Stimulated activated CD4-positive, alpha-beta T cell treated with anti-CD3 and anti-CD28 coated beads, Interleukin-15, amount 100 ng/mL, for 1 hour (primary cell): Measurements from ENCODE around the gene IFT25.

Experiments
- DNase-seq, 2 donors: peaks; one replicate each; pipeline ENCODE4 v3.0.0-alpha.2; 2020; ENCODE audit warnings: low read depth in 1 of 2, low spot score in 1 of 2

The IFT25 gene

GRCh38 chr1:53957194-53957818 is 11.8 kb upstream of the IFT25 start:
- DNase-seq, result no peak

GRCh38 chr1:53956308-53957168 is 11.0 kb upstream of the IFT25 start:
- no peak for DNase-seq

- DNase-seq, result no peak
Observed at GRCh38 chr1:53954128-53954527, 8.6 kb upstream of the IFT25 start.

DNA sequence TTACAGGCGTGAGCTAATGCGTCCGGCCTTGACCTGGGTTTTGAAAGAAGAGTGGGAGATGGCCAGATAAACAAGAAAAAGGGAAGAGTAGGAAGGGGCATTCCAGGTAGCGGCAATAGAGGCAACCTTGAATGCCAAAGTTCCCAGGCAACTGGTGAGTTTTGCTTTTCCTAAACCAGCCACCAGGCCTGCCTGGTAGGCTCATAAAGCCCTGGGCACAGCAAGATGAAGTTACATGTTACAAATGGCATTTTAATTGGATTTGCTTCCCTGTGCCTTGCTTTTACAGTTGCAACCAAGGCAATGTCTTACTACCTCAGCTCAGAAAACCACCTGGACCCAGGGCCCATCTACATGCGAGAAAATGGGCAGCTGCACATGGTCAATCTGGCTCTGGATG is 6.2 kb upstream of the IFT25 start:
- no peak for DNase-seq

GRCh38 chr1:53949023-53949990 is 3.8 kb upstream of the IFT25 start:
- DNase-seq, result no peak

GRCh38 chr1:53948291-53948690 is 2.8 kb upstream of the IFT25 start:
- no peak for DNase-seq

DNA sequence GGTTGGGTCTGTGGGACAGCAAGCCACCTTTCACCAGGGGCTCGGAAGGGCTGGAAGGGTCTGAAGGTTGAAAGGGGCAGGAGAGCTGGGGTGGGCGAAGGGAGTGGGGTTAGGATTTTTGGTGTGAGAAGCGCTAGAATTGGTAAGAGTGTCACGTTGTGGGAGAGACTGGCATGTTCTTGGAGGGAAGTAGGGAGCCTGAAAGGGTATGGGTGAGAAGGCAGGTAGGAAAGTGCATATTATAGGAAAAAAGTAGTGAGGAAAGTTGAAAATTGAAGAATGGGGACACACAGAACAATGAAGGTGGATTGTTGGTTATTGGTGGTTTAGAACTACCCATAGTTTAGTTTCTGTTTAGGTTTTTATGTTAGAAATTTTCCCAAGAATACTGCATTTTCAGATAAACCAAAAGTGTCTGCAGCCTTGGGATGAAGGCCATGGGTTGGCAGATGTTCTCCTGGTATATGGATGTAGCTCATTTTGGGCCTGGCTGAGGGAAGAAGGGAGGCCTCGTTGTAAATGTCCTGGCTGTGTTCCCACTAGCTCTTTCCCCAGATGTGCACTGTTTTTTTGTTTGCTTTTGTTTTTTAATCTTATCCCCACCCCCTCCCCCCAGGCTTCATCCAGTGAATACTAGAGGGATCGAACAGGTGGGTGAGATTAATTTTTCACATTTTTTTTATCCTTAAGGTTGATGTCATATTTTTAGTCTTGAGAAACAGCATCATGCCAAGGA is 1.8 kb upstream of the IFT25 start:
- DNase-seq, result no peak

GRCh38 chr1:53946252-53947171 is 1.0 kb upstream of the IFT25 start, which contains the start of gene LRRC42:
Gene LRRC42, plus strand, starts transcription at chr1:53946350. Its CDS starts 5,650 bp downstream, at chr1:53952000.
- DNase-seq, result peak in 1 of 2 donors; percentile 83

GRCh38 chr1:53945183-53945432 is 391 bp downstream of the IFT25 start:
- no peak for DNase-seq

GRCh38 chr1:53944469-53945182 is 873 bp downstream of the IFT25 start:
- no peak for DNase-seq

GRCh38 chr1:53943490-53944043 is 1.9 kb downstream of the IFT25 start:
- no peak for DNase-seq

- no peak for DNase-seq
Observed at GRCh38 chr1:53943090-53943489, 2.4 kb downstream of the IFT25 start.

GRCh38 chr1:53942127-53942957 is 3.2 kb downstream of the IFT25 start:
- no peak for DNase-seq

DNA sequence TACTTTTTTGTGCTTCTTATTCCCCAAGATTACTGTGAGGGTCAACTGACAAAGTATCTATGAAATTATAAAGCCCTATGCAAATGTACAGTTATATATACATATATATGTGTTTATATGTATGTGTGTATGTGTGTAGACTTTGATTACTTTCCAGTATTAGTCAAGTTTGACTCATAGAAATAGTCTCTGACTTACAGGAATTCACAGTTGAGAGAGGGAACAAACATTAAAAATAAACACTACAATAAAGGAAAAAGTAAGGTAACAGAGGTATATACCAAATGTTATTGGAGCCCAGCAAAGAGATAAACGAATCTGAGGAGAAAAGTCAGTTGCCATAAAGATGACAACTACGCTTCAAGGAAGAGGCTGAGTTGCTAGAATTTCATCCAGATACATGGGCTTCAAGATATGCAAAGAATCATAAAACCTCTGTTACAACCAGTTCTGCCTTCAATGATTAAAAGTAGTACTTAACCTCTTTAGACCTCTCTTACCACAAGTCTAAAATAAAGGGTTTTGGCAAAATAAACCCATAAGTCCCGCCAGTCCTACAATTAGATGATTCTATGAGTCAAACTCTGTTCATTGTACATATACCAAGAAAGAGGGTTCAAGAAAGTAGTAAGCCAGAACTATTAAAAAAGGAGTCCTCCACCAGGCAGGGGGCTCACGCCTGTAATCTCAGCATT is 7.2 kb downstream of the IFT25 start:
- no peak for DNase-seq

GRCh38 chr1:53936430-53936829 is 9.1 kb downstream of the IFT25 start:
- DNase-seq, result no peak

DNA sequence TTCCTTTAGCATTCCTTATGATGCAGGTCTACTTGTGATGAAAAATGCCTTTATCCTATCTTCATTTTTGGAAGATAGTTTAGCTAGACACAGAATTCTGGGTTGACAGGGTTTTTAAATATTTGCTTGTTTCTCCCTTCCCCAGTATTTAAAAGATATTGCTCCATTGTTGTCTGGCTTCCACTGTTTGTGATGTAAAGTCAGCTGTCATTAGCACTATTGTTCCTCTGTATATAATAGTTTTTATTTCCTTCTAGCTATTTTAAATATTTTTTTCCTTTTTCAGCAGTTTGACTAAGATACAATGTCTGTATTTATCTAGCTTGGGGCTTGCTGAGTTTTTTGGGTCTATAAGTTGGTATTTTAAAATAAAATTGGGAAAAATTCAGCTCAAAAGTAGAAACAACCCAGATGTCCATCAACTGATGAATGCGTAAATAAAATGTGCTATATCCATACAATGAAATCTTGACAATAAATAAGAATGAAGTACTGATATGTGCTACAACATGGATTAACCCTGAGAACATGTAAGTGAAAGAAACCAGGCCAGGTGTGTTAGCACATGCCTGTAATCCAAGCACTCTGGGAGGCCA is 11.2 kb downstream of the IFT25 start:
- no peak for DNase-seq

DNA sequence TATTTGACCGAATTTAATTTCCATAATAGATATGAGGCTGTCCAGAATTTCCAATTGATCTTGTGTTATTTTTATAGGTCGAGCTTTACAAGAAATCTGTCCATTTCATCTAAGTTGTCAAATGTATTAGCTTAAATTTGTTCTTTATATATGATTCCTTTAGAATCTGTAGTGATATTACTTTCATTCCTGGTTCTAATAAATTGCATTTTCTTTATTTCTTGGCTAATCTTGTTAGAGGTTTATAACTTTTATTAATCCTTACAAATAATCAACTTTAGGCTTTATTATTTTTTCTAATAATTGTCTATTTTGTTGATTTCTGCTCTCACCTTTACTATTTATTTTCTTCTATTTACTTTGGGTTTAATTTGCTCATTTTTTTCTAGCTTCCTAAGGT is 14.0 kb downstream of the IFT25 start:
- no peak for DNase-seq
